ENCODE results near the gene OR6C68.
"Not testable (repeated sequence)": the region's sequence is repeated elsewhere in the genome, so short reads cannot be mapped to it uniquely, and the experiment has no call there.

OR6C68 gene

GRCh38 chr12:55492078-55492477, at the start of gene OR6C68:
TSS of gene OR6C68 (plus strand) at chr12:55492378. CDS start at chr12:55492378, 0 bp downstream.
- no peak for DNase-seq

GRCh38 chr12:55443776-55444175, 48.4 kb upstream of the OR6C68 start, which contains the start of gene OR6C2:
TSS of gene OR6C2 (plus strand) at chr12:55444076. CDS start at chr12:55452214, 8,138 bp downstream.
- DNase-seq = no peak

- DNase-seq = no peak
Observed at GRCh38 chr12:55445357-55445756, 46.8 kb upstream of the OR6C68 start.

- DNase-seq = no peak
Observed at GRCh38 chr12:55446326-55446725, 45.9 kb upstream of the OR6C68 start.

- DNase-seq = no peak
Observed at GRCh38 chr12:55448825-55449224, 43.4 kb upstream of the OR6C68 start.

GRCh38 chr12:55464926-55465325, 27.3 kb upstream of the OR6C68 start:
- not testable (repeated sequence) for DNase-seq

- no peak for DNase-seq
Observed at GRCh38 chr12:55467836-55468235, 24.3 kb upstream of the OR6C68 start.

GRCh38 chr12:55469291-55469690, 22.9 kb upstream of the OR6C68 start:
- DNase-seq = no peak

GRCh38 chr12:55470088-55470829, 21.9 kb upstream of the OR6C68 start, which contains the start of gene OR6C70:
TSS of gene OR6C70 (minus strand) at chr12:55470138. CDS start at chr12:55470138, 0 bp downstream.
- DNase-seq = peak; percentile 41

- DNase-seq = no peak
Observed at GRCh38 chr12:55472264-55472663, 19.9 kb upstream of the OR6C68 start.

GRCh38 chr12:55479136-55479535, 13.0 kb upstream of the OR6C68 start:
- not testable (repeated sequence) for DNase-seq

- not testable (repeated sequence) for DNase-seq
Observed at GRCh38 chr12:55484284-55484683, 7.9 kb upstream of the OR6C68 start.

GRCh38 chr12:55495490-55495889, 3.3 kb downstream of the OR6C68 start:
- no peak for DNase-seq

GRCh38 chr12:55499231-55499630, 7.1 kb downstream of the OR6C68 start:
- no peak for DNase-seq

- DNase-seq = no peak
Observed at GRCh38 chr12:55499810-55500252, 7.7 kb downstream of the OR6C68 start.

- no peak for DNase-seq
Observed at GRCh38 chr12:55501601-55502000, 9.4 kb downstream of the OR6C68 start.

GRCh38 chr12:55515696-55516095, 23.5 kb downstream of the OR6C68 start:
- DNase-seq = peak; percentile 1

- DNase-seq = no peak
Observed at GRCh38 chr12:55516391-55516790, 24.2 kb downstream of the OR6C68 start.
